Breast epithelium (tissue), 4 donors: ENCODE measurements around the gene CBARP. TPM values are rescaled to one million over a fixed set of nuclear protein-coding genes. Genes with fewer than 3 reads are reported as not detected.
"Not testable (repeated sequence)": the region's sequence is repeated elsewhere in the genome, so short reads cannot be mapped to it uniquely, and the experiment has no call there.

Experiments
- DNase-seq, 2 donors: peaks; one replicate each; pipeline ENCODE4 v3.0.0-alpha.2; 2019; ENCODE audit warnings: low spot score in 2 of 2
- H3K27ac ChIP-seq, 2 donors: fragments of 200-600 bp; sonication (generic) in 1 of 2; one replicate each; pipeline ENCODE4 v1.5.1; 2016 to 2019; ENCODE audit warnings: mild to moderate bottlenecking in 1 of 2
- H3K27me3 ChIP-seq, 2 donors: fragments of 200-600 bp; sonication (generic) in 1 of 2; one replicate each; pipeline versions ENCODE4 v1.5.1 to v1.6.0; 2017 to 2019; ENCODE audit warnings: control low read depth in 1 of 2, mild to moderate bottlenecking in 1 of 2
- H3K36me3 ChIP-seq: fragments of 200-600 bp; one replicate; pipeline ENCODE4 v1.5.1; 2019
- H3K4me1 ChIP-seq, 2 donors: fragments of 200-600 bp; sonication (generic); one replicate each; pipeline ENCODE4 v1.5.1; 2016 to 2019; ENCODE audit warnings: control low read depth in 1 of 2
- H3K4me3 ChIP-seq, 3 donors: fragments of 200-600 bp; sonication (generic); 1 replicate in 2 of 3; 2 replicates in 1 of 3; pipeline ENCODE4 v1.5.1; 2016 to 2019; ENCODE audit warnings: mild to moderate bottlenecking in 3 of 3, moderate library complexity in 2 of 3
- H3K9me3 ChIP-seq, 2 donors: fragments of 200-600 bp; sonication (generic) in 1 of 2; one replicate each; pipeline ENCODE4 v1.5.1; 2016 to 2019; ENCODE audit warnings: control low read depth in 1 of 2
- CTCF ChIP-seq, 3 donors: fragments of 450-650 bp; IDR thresholded peaks; one replicate each; pipeline ENCODE4 v1.5.1; 2016 to 2017; ENCODE audit warnings: antibody characterized with exemption in 3 of 3, mild to moderate bottlenecking in 3 of 3, moderate library complexity in 3 of 3
- POLR2A ChIP-seq: fragments of 450-650 bp; IDR thresholded peaks from one replicate; pipeline ENCODE4 v1.6.1; 2016; ENCODE audit warnings: antibody characterized with exemption, mild to moderate bottlenecking, moderate library complexity
- POLR2AphosphoS5 ChIP-seq, 3 donors: sonication (generic); formaldehyde crosslinking; IDR thresholded peaks; one replicate each; pipeline ENCODE4 v1.6.1; 2017; ENCODE audit warnings: antibody characterized with exemption in 3 of 3
- intact Hi-C: fragments of 100-400 bp; cut with DNase I; formaldehyde crosslinking; loops from one replicate; pipeline ENCODE4 v1.15.1; 2023; ENCODE audit warnings: low total_unique reads
- total RNA-seq, 3 donors: library from RNA; depleted of rRNA; stranded (reverse); fragments of >200 nt; gene quantifications; one replicate each; pipeline ENCODE4 v1.1.0, GENCODE V29; 2016

Gene CBARP
- total RNA-seq, 3 donors from 2014 or later: 0.98 to 4.8 TPM; not detected in 1

- intact Hi-C loops: loop anchor here (2.0 to 10.0 kb wide), 2 partner anchors 34 to 320 kb away; partner anchors contain the start of genes MED16 and RNU6-9
- no peak for TF ChIP-seq POLR2A
- no peak for TF ChIP-seq POLR2AphosphoS5 (IDR thresholded peaks at IDR 0.05)
Measured at GRCh38 chr19:1214299-1214861, 23.4 kb downstream of the CBARP start.

GRCh38 chr19:1213391-1214286 is 24.2 kb downstream of the CBARP start:
- Histone ChIP-seq H3K4me1 (peaks cover 16 to 36% of the 10 kb centered on the region in 2 donors), H3K27ac (peak overlapping the region; percentile 69 to 94), H3K36me3 (no peaks in the 10 kb centered on the region), H3K4me3 (peak overlapping the region in 2 of 3 donors; percentile 13 to 52), H3K27me3 (no peaks in the 10 kb centered on the region), H3K9me3 (no peaks in the 10 kb centered on the region)
- TF ChIP-seq POLR2AphosphoS5 (IDR thresholded peaks at IDR 0.05) (no peak), POLR2A (no peak), CTCF (IDR thresholded peaks at IDR 0.05) (no peak)
- intact Hi-C loops: loop anchor here (2.0 to 10.0 kb wide), 2 partner anchors 33 to 319 kb away; partner anchors contain the start of genes MED16 and RNU6-9
- peak in 1 of 2 donors; percentile 41 for DNase-seq

More at GRCh38 chr19:1214299-1214861, 23.4 kb downstream of the CBARP start:
- Histone ChIP-seq H3K4me1 (peaks cover 16 to 36% of the 10 kb centered on the region in 2 donors), H3K4me3 (peak overlapping the region in 1 of 3 donors; percentile 52), H3K36me3 (no peaks in the 10 kb centered on the region), H3K9me3 (no peaks in the 10 kb centered on the region), H3K27ac (peak overlapping the region; percentile 69 to 94), H3K27me3 (no peaks in the 10 kb centered on the region)
- no peak for DNase-seq

- peak in 1 of 2 donors; percentile 81 for DNase-seq
- H3K27me3 ChIP-seq: no peaks in the 10 kb centered on the region
- peak overlapping the region in 2 of 3 donors; percentile 28 to 54 for H3K4me3 ChIP-seq
- H3K36me3 ChIP-seq: no peaks in the 10 kb centered on the region
- peak overlapping the region; percentile 75 to 88 for H3K27ac ChIP-seq
- intact Hi-C loops: loop anchor here (10.0 kb wide), 1 partner anchor 317 kb away; the partner anchor contains the start of genes MED16 and RNU6-9
- peaks cover 19 to 36% of the 10 kb centered on the region in 2 donors for H3K4me1 ChIP-seq
- no peak for TF ChIP-seq CTCF (IDR thresholded peaks at IDR 0.05)
- no peak for TF ChIP-seq POLR2A
- TF ChIP-seq POLR2AphosphoS5 (IDR thresholded peaks at IDR 0.05): peak in 1 of 3 donors; percentile 24
- no peaks in the 10 kb centered on the region for H3K9me3 ChIP-seq
Measured at GRCh38 chr19:1211494-1212234, 26.1 kb downstream of the CBARP start.

- Histone ChIP-seq H3K4me3 (peak overlapping the region in 2 of 3 donors; percentile 18 to 53), H3K36me3 (no peaks in the 10 kb centered on the region), H3K27me3 (no peaks in the 10 kb centered on the region), H3K9me3 (no peaks in the 10 kb centered on the region), H3K27ac (peak overlapping the region; percentile 74 to 75), H3K4me1 (peaks cover 19 to 29% of the 10 kb centered on the region in 2 donors)
- no peak for TF ChIP-seq POLR2A
- no peak for TF ChIP-seq POLR2AphosphoS5 (IDR thresholded peaks at IDR 0.05)
- TF ChIP-seq CTCF (IDR thresholded peaks at IDR 0.05): no peak
- DNase-seq: no peak
- intact Hi-C loops: loop anchor here (10.0 kb wide), 1 partner anchor 315 kb away; the partner anchor contains the start of genes MED16 and RNU6-9
Measured at GRCh38 chr19:1210227-1210538, 27.6 kb downstream of the CBARP start.

GRCh38 chr19:1208830-1209229 is 29.0 kb downstream of the CBARP start:
- intact Hi-C loops, H3K9me3 ChIP-seq, DNase-seq, H3K36me3 ChIP-seq, H3K27me3 ChIP-seq: not testable (repeated sequence)
- H3K27ac ChIP-seq: peak overlapping the region in 1 of 2 donors; percentile 15
- H3K4me1 ChIP-seq: peaks cover 11 to 15% of the 10 kb centered on the region in 2 donors
- peak overlapping the region in 1 of 3 donors; percentile 36 for H3K4me3 ChIP-seq
